SK-N-SH treated with all-trans-retinoic acid at 6 μM for 48 hours (cell line): ENCODE data around the gene DOCK1.

ENCODE experiments used
- GLIS3 ChIP-seq: fragments of 250-450 bp; sonication (Bioruptor Pico); IDR thresholded peaks from 2 replicates; pipeline ENCODE4 v1.5.0; 2020; ENCODE audit warnings: mild to moderate bottlenecking, moderate library complexity
- PATZ1 ChIP-seq: fragments of 250-450 bp; sonication (Bioruptor Pico); IDR thresholded peaks from 2 replicates; pipeline ENCODE4 v1.8.0; 2020; ENCODE audit warnings: mild to moderate bottlenecking, moderate library complexity, borderline replicate concordance
- PPARA ChIP-seq: fragments of 250-450 bp; sonication (Bioruptor Pico); IDR thresholded peaks from 2 replicates; pipeline ENCODE4 v1.5.0; 2020; ENCODE audit warnings: mild to moderate bottlenecking, borderline replicate concordance
- RARB ChIP-seq: fragments of 250-450 bp; sonication (Bioruptor Pico); IDR thresholded peaks from 2 replicates; pipeline ENCODE4 v1.8.0; 2021; ENCODE audit warnings: mild to moderate bottlenecking, moderate library complexity
- SNAI2 ChIP-seq: fragments of 250-450 bp; sonication (Bioruptor Pico); IDR thresholded peaks from 2 replicates; pipeline ENCODE4 v1.5.0; 2020; ENCODE audit warnings: mild to moderate bottlenecking, moderate library complexity
- ZC3H10 ChIP-seq: fragments of 250-450 bp; sonication (Bioruptor Pico); IDR thresholded peaks from 2 replicates; pipeline ENCODE4 v1.5.1; 2021; ENCODE audit warnings: mild to moderate bottlenecking, moderate library complexity

- TF ChIP-seq PPARA (CRISPR knock-in tag), result no peak
- no peak for TF ChIP-seq ZC3H10 (CRISPR knock-in tag)
- TF ChIP-seq GLIS3, result no peak
- TF ChIP-seq PATZ1 (CRISPR knock-in tag), result no peak
- no peak for TF ChIP-seq RARB (CRISPR knock-in tag)
- TF ChIP-seq SNAI2 (CRISPR knock-in tag), result no peak
Observed at GRCh38 chr10:127117125-127117524, 211.9 kb downstream of the DOCK1 start.
